HepG2 (cell line): ENCODE measurements around the gene CENPP. TPM values are rescaled to one million over a fixed set of nuclear protein-coding genes. Genes with fewer than 3 reads are reported as not detected.
A peak's percentile ranks its signal among the peaks of the same experiment; 100 is the strongest.

Source experiments
- BHLHE40 ChIP-seq: IDR thresholded peaks from 2 replicates; pipeline ENCODE4 v1.6.1; 2011; ENCODE audit warnings: low read length, improper control_type of control experiment
- FOXK2 ChIP-seq: fragments of 450-650 bp; IDR thresholded peaks from 2 replicates; pipeline ENCODE4 v1.6.1; 2016
- JUN ChIP-seq: sonication (generic); formaldehyde crosslinking; IDR thresholded peaks from 2 replicates; pipeline ENCODE4 v1.4.0; 2020; ENCODE audit warnings: mild to moderate bottlenecking, missing genetic modification reagents
- KDM6A ChIP-seq: IDR thresholded peaks from 2 replicates; pipeline ENCODE4 v1.6.1; 2016; ENCODE audit warnings: low read depth
- RFX3 ChIP-seq: IDR thresholded peaks from 2 replicates; pipeline ENCODE4 v1.6.1; 2016; ENCODE audit warnings: missing biosample characterization, missing genetic modification reagents
- TMF1 ChIP-seq: sonication (generic); formaldehyde crosslinking; IDR thresholded peaks from 2 replicates; pipeline ENCODE4 v1.8.1; 2022; ENCODE audit warnings: low read depth, missing genetic modification reagents
- ZMYM4 ChIP-seq: sonication (generic); formaldehyde crosslinking; IDR thresholded peaks from 2 replicates; pipeline ENCODE4 v1.8.1; 2023; ENCODE audit warnings: mild to moderate bottlenecking, missing genetic modification reagents
- ZNF17 ChIP-seq: sonication (generic); formaldehyde crosslinking; IDR thresholded peaks from 2 replicates; pipeline ENCODE4 v1.5.0; 2020; ENCODE audit warnings: mild to moderate bottlenecking, missing genetic modification reagents
- ZNF564 ChIP-seq: sonication (generic); formaldehyde crosslinking; IDR thresholded peaks from 2 replicates; pipeline ENCODE4 v1.8.1; 2023; ENCODE audit warnings: mild to moderate bottlenecking, missing genetic modification reagents
- ZNF7 ChIP-seq: IDR thresholded peaks from 2 replicates; pipeline ENCODE4 v1.6.1; 2016; ENCODE audit warnings: missing biosample characterization, missing genetic modification reagents
- ZNF841 ChIP-seq: sonication (generic); formaldehyde crosslinking; IDR thresholded peaks from 2 replicates; pipeline ENCODE4 v1.8.1; 2023; ENCODE audit warnings: missing genetic modification reagents, borderline replicate concordance
- ZSCAN12 ChIP-seq: sonication (generic); formaldehyde crosslinking; IDR thresholded peaks from 2 replicates; pipeline ENCODE4 v1.9.0; 2021; ENCODE audit warnings: mild to moderate bottlenecking, missing genetic modification reagents
- polyA plus RNA-seq, 8 experiments: library from polyadenylated mRNA; depleted of rRNA in 3 of 8; stranded (reverse) in 7 of 8; unstranded in 1 of 8; fragments of >200 nt; fragmentation: Illumina TruSeq in 4 of 8; extraction: Trizol in 4 of 8; gene quantifications; 2 replicates each; pipeline versions ENCODE4 v1.2.1 to v1.2.3, GENCODE V29; 2011 to 2016; ENCODE audit warnings: low read depth in 4 of 8, missing spikeins in 1 of 8, mixed read lengths in 1 of 8; ENCODE audit not compliant: insufficient read depth in 1 of 8
- total RNA-seq, 5 experiments: library from RNA; depleted of rRNA; stranded (reverse); fragments of >200 nt; fragmentation: Illumina TruSeq; extraction: Trizol; gene quantifications; 2 replicates each; pipeline ENCODE4 v1.2.3, GENCODE V29; 2016; ENCODE audit warnings: low read depth in 1 of 5
- TF ChIP-seq, protein P1 (sequence below): sonication (generic); formaldehyde crosslinking; IDR thresholded peaks from 2 replicates; pipeline ENCODE4 v1.5.1; 2020; ENCODE audit warnings: mild to moderate bottlenecking, missing genetic modification reagents
- TF ChIP-seq, protein P2 (sequence below): fragments of 450-650 bp; IDR thresholded peaks from 2 replicates; pipeline ENCODE4 v1.6.1; 2017
- TF ChIP-seq, protein P3 (sequence below): sonication (generic); formaldehyde crosslinking; IDR thresholded peaks from 2 replicates; pipeline ENCODE4 v1.5.0; 2020; ENCODE audit warnings: mild to moderate bottlenecking, missing genetic modification reagents
- TF ChIP-seq, protein P4 (sequence below): conservative IDR thresholded peaks from 2 replicates; pipeline ENCODE4 v1.6.1; 2018; ENCODE audit warnings: missing genetic modification reagents
- TF ChIP-seq, protein P5 (sequence below): sonication (generic); formaldehyde crosslinking; IDR thresholded peaks from 2 replicates; pipeline ENCODE4 v1.5.0; 2020; ENCODE audit warnings: missing genetic modification reagents
- TF ChIP-seq, protein P6 (sequence below): sonication (generic); formaldehyde crosslinking; IDR thresholded peaks from 2 replicates; pipeline ENCODE4 v1.4.0; 2020; ENCODE audit warnings: missing genetic modification reagents

CENPP gene
- total and polyA plus RNA-seq, 2 of the 13 experiments (the other 11 are each of a cell fraction or from before 2014, with no cell fraction given) = 2.0 to 11.4 TPM

DNA sequence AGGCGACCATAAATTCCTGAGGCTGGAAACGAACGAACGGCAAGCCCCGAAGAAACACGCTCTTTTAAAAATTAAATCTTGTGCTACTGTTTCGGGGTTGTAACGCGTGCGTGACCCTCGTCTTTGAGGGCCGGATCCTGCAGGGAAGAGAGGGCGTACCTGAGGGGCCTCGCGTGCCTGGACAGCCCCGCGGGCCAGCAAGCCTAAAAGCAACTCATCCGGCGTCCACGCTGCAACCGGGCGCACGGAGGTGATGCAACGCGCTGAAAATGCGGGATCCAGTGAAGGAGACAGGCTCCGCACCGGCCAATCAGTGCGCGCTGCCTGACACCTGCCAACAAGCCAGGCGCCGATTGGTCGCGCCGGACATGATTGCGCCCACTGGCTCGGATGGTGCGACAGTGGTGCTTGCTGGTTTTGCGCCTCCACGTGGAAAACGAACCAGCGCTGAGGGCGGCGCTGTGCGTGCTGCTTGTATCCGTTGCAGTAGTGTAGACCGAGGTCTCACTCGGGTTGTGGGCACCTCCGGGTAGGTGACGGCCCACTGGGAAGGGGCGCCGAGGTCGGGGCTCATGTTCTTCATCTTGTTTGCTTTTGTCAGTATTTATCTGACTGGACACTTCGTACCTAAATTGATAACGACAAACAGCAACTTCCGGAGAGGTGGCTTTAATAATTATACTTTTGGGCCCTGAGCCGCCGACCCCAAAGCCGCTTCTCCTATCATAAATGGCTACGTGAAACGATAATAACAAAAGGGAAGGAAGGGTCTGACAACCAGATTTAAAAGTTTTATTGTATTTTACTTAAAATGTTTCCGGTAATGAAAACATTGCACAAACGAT lies 32.1 kb upstream of the CENPP start, which contains the start of gene IARS1 (continued):
- TF ChIP-seq, protein P1, sequence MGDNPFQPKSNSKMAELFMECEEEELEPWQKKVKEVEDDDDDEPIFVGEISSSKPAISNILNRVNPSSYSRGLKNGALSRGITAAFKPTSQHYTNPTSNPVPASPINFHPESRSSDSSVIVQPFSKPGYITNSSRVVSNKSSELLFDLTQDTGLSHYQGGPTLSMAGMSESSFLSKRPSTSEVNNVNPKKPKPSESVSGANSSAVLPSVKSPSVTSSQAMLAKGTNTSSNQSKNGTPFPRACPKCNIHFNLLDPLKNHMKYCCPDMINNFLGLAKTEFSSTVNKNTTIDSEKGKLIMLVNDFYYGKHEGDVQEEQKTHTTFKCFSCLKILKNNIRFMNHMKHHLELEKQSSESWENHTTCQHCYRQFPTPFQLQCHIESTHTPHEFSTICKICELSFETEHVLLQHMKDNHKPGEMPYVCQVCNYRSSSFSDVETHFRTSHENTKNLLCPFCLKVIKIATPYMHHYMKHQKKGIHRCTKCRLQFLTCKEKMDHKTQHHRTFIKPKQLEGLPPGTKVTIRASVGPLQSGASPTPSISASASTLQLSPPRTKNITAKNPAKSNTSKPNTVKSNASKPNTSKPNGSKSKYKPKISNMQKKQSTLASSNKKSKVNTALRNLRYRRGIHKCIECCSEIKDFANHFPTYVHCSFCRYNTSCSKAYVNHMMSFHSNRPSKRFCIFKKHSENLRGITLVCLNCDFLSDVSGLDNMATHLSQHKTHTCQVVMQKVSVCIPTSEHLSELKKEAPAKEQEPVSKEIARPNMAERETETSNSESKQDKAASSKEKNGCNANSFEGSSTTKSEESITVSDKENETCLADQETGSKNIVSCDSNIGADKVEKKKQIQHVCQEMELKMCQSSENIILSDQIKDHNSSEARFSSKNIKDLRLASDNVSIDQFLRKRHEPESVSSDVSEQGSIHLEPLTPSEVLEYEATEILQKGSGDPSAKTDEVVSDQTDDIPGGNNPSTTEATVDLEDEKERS = no peak; the same call in 1 of the 2 replicates
- 0 out of 2 replicates have a peak, but pooled peaks have one; percentile 32 for TF ChIP-seq BHLHE40
- TF ChIP-seq, protein P2, sequence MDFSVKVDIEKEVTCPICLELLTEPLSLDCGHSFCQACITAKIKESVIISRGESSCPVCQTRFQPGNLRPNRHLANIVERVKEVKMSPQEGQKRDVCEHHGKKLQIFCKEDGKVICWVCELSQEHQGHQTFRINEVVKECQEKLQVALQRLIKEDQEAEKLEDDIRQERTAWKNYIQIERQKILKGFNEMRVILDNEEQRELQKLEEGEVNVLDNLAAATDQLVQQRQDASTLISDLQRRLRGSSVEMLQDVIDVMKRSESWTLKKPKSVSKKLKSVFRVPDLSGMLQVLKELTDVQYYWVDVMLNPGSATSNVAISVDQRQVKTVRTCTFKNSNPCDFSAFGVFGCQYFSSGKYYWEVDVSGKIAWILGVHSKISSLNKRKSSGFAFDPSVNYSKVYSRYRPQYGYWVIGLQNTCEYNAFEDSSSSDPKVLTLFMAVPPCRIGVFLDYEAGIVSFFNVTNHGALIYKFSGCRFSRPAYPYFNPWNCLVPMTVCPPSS = no peak
- peak; percentile 80; the same call in 1 of the 2 replicates for TF ChIP-seq ZNF564
- peak; percentile 75; the same call in 1 of the 2 replicates for TF ChIP-seq ZSCAN12 (CRISPR knock-in tag)
- TF ChIP-seq ZNF841 (CRISPR knock-in tag) = peak; percentile 79; the same call in 1 of the 2 replicates
- TF ChIP-seq JUN = peak; percentile 78
- TF ChIP-seq ZNF17 (CRISPR knock-in tag) = no peak
- TF ChIP-seq, protein P3, sequence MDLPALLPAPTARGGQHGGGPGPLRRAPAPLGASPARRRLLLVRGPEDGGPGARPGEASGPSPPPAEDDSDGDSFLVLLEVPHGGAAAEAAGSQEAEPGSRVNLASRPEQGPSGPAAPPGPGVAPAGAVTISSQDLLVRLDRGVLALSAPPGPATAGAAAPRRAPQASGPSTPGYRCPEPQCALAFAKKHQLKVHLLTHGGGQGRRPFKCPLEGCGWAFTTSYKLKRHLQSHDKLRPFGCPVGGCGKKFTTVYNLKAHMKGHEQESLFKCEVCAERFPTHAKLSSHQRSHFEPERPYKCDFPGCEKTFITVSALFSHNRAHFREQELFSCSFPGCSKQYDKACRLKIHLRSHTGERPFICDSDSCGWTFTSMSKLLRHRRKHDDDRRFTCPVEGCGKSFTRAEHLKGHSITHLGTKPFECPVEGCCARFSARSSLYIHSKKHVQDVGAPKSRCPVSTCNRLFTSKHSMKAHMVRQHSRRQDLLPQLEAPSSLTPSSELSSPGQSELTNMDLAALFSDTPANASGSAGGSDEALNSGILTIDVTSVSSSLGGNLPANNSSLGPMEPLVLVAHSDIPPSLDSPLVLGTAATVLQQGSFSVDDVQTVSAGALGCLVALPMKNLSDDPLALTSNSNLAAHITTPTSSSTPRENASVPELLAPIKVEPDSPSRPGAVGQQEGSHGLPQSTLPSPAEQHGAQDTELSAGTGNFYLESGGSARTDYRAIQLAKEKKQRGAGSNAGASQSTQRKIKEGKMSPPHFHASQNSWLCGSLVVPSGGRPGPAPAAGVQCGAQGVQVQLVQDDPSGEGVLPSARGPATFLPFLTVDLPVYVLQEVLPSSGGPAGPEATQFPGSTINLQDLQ (CRISPR knock-in tag) = peak; percentile 96
- peak; percentile 61 for TF ChIP-seq FOXK2
- TF ChIP-seq TMF1 (CRISPR knock-in tag) = peak; percentile 95
- TF ChIP-seq ZMYM4 (CRISPR knock-in tag) = peak; percentile 98
- TF ChIP-seq, protein P4, sequence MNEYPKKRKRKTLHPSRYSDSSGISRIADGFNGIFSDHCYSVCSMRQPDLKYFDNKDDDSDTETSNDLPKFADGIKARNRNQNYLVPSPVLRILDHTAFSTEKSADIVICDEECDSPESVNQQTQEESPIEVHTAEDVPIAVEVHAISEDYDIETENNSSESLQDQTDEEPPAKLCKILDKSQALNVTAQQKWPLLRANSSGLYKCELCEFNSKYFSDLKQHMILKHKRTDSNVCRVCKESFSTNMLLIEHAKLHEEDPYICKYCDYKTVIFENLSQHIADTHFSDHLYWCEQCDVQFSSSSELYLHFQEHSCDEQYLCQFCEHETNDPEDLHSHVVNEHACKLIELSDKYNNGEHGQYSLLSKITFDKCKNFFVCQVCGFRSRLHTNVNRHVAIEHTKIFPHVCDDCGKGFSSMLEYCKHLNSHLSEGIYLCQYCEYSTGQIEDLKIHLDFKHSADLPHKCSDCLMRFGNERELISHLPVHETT (CRISPR knock-in tag) = 0 out of 2 replicates have a peak, but pooled peaks have one; percentile 81
- no peak for TF ChIP-seq RFX3
- TF ChIP-seq KDM6A (CRISPR knock-in tag) = no peak
- TF ChIP-seq, protein P5, sequence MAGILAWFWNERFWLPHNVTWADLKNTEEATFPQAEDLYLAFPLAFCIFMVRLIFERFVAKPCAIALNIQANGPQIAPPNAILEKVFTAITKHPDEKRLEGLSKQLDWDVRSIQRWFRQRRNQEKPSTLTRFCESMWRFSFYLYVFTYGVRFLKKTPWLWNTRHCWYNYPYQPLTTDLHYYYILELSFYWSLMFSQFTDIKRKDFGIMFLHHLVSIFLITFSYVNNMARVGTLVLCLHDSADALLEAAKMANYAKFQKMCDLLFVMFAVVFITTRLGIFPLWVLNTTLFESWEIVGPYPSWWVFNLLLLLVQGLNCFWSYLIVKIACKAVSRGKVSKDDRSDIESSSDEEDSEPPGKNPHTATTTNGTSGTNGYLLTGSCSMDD (CRISPR knock-in tag) = peak; percentile 78; the same call in 1 of the 2 replicates
- TF ChIP-seq ZNF7 (CRISPR knock-in tag) = 0 out of 2 replicates have a peak, but pooled peaks have one; percentile 6
- TF ChIP-seq, protein P6, sequence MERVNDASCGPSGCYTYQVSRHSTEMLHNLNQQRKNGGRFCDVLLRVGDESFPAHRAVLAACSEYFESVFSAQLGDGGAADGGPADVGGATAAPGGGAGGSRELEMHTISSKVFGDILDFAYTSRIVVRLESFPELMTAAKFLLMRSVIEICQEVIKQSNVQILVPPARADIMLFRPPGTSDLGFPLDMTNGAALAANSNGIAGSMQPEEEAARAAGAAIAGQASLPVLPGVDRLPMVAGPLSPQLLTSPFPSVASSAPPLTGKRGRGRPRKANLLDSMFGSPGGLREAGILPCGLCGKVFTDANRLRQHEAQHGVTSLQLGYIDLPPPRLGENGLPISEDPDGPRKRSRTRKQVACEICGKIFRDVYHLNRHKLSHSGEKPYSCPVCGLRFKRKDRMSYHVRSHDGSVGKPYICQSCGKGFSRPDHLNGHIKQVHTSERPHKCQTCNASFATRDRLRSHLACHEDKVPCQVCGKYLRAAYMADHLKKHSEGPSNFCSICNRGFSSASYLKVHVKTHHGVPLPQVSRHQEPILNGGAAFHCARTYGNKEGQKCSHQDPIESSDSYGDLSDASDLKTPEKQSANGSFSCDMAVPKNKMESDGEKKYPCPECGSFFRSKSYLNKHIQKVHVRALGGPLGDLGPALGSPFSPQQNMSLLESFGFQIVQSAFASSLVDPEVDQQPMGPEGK (CRISPR knock-in tag) = no peak; the same call in 1 of the 2 replicates
